GM12878 (cell line): Measurements from ENCODE around the gene DLG4. TPM values are rescaled to one million over a fixed set of nuclear protein-coding genes. Genes with fewer than 3 reads are reported as not detected.

Experiments
- ATAC-seq: fragments of 200-7000 bp; cut with Tn5 transposase; 3 replicates; pipeline ENCODE4 v1.9.1; 2020; ENCODE audit warnings: mild to moderate bottlenecking, moderate library complexity
- BruUV-seq: library from RNA; stranded (reverse); fragments of 400-500 nt; replicated peaks from 2 replicates; lab custom pipeline; 2021; lab: Mats Ljungman, UMichigan
- CTCF ChIA-PET: fragments of 300-600 bp; sonication (Branson Sonifier 250); formaldehyde crosslinking; extraction: SDS; loops from one replicate; lab custom pipeline; 2021; ENCODE audit warnings: inconsistent platforms; lab: Yijun Ruan, JAX
- POLR2A ChIA-PET: fragments of 350-600 bp; formaldehyde crosslinking; extraction: SDS; loops from one replicate; lab custom pipeline; 2021; ENCODE audit warnings: inconsistent platforms; lab: Charles Lee
- RAD21 ChIA-PET: fragments of 300-600 bp; sonication (Branson Sonifier 250); formaldehyde crosslinking; loops from one replicate; lab custom pipeline; 2023; ENCODE audit warnings: antibody characterized with exemption; ENCODE audit not compliant: unreplicated experiment; lab: Charles Lee
- SMC1A ChIA-PET: fragments of 300-600 bp; sonication (Branson Sonifier 250); formaldehyde crosslinking; loops from one replicate; lab custom pipeline; 2023; ENCODE audit not compliant: unreplicated experiment, uncharacterized antibody; lab: Charles Lee
- DNase-seq: peaks from one replicate; pipeline ENCODE4 v3.0.0-alpha.2; 2011; ENCODE audit warnings: low read depth, low spot score
- FAIRE-seq: peaks from 3 replicates; lab custom pipeline; 2011; peaks lifted over from hg19 to GRCh38; lab: Jason Lieb, UNC
- H2AFZ ChIP-seq: 2 replicates; pipeline ENCODE4 v1.6.0; 2011; ENCODE audit warnings: low read depth, low read length, control low read depth; ENCODE audit not compliant: control insufficient read depth
- H3K27ac ChIP-seq: 2 replicates; pipeline ENCODE4 v1.5.1; 2011; ENCODE audit warnings: control low read depth; ENCODE audit not compliant: control insufficient read depth, insufficient read depth
- H3K27me3 ChIP-seq, 2 experiments: replicated peaks in 1 of 2; 2 replicates each; pipeline versions ENCODE4 v1.6.0 to v1.6.1; 2011; ENCODE audit warnings: low read length in 1 of 2; ENCODE audit not compliant: control insufficient read depth in 2 of 2, insufficient read depth in 2 of 2
- H3K36me3 ChIP-seq, 2 experiments: 2 replicates each; pipeline ENCODE4 v1.5.1; 2011; ENCODE audit warnings: low read length in 1 of 2; ENCODE audit not compliant: control insufficient read depth in 2 of 2, insufficient read depth in 2 of 2
- H3K4me1 ChIP-seq: 2 replicates; pipeline ENCODE4 v1.6.1; 2011; ENCODE audit warnings: mild to moderate bottlenecking, low read length, moderate library complexity, mixed read lengths; ENCODE audit not compliant: control insufficient read depth, insufficient read depth
- H3K4me2 ChIP-seq: 2 replicates; pipeline ENCODE4 v1.6.0; 2011; ENCODE audit warnings: control low read depth; ENCODE audit not compliant: control insufficient read depth, insufficient read depth
- H3K4me3 ChIP-seq: fragments of 200-600 bp; sonication (generic); 2 replicates; pipeline ENCODE4 v1.5.1; 2016
- H3K79me2 ChIP-seq: 2 replicates; pipeline ENCODE4 v1.6.0; 2011; ENCODE audit warnings: low read length; ENCODE audit not compliant: control insufficient read depth, insufficient read depth
- H3K9ac ChIP-seq: 2 replicates; pipeline ENCODE4 v1.8.0; 2011; ENCODE audit warnings: low read length, control low read depth, mixed read lengths; ENCODE audit not compliant: control insufficient read depth, insufficient read depth
- H3K9me3 ChIP-seq: replicated peaks from 3 replicates; pipeline ENCODE4 v1.5.1; 2011; ENCODE audit warnings: mild to moderate bottlenecking, low read length; ENCODE audit not compliant: control insufficient read depth, insufficient read depth
- H4K20me1 ChIP-seq: 2 replicates; pipeline ENCODE4 v1.6.0; 2011; ENCODE audit not compliant: control insufficient read depth, insufficient read depth
- ATF3 ChIP-seq: IDR thresholded peaks from 2 replicates; pipeline ENCODE4 v1.6.1; 2011; ENCODE audit warnings: low read depth, mild to moderate bottlenecking, low read length, moderate library complexity, borderline replicate concordance; ENCODE audit errors: extremely low read depth
- IRF5 ChIP-seq: fragments of 450-650 bp; IDR thresholded peaks from 2 replicates; pipeline ENCODE4 v1.6.1; 2017; ENCODE audit warnings: borderline replicate concordance
- LARP7 ChIP-seq: fragments of 450-650 bp; IDR thresholded peaks from 2 replicates; pipeline ENCODE4 v1.6.1; 2017; ENCODE audit warnings: mild to moderate bottlenecking
- MAX ChIP-seq: IDR thresholded peaks from 2 replicates; pipeline ENCODE4 v1.6.1; 2012; ENCODE audit warnings: low read depth, low read length, improper control_type of control experiment
- NFIC ChIP-seq: IDR thresholded peaks from 2 replicates; pipeline ENCODE4 v1.6.1; 2012; ENCODE audit warnings: low read depth, mild to moderate bottlenecking, inconsistent platforms, low read length, moderate library complexity
- PAX5 ChIP-seq: IDR thresholded peaks from 2 replicates; pipeline ENCODE4 v1.6.1; 2011; ENCODE audit warnings: low read depth, low read length, borderline replicate concordance
- SMC3 ChIP-seq: IDR thresholded peaks from 2 replicates; pipeline ENCODE4 v1.6.1; 2011; ENCODE audit warnings: low read length, improper control_type of control experiment, borderline replicate concordance
- SREBF1 ChIP-seq: IDR thresholded peaks from 2 replicates; pipeline ENCODE4 v1.6.1; 2012; ENCODE audit warnings: mild to moderate bottlenecking, low read length
- ZSCAN29 ChIP-seq: fragments of 450-650 bp; IDR thresholded peaks from 2 replicates; pipeline ENCODE4 v1.6.1; 2017; ENCODE audit warnings: mild to moderate bottlenecking, moderate library complexity
- WGBS: methylation state at CpG from one replicate; pipeline ENCODE4 v1.1.6; 2016; ENCODE audit warnings: low lambda C conversion rate; ENCODE audit not compliant: insufficient replicate concordance, insufficient coverage; ENCODE audit errors: missing lambda C conversion rate; 5-methylcytosine and 5-hydroxymethylcytosine counted together
- in situ Hi-C: fragments of 300-500 bp; cut with MboI; formaldehyde crosslinking; loops from 9 replicates; pipeline ENCODE4 v1.14.3; 2018; ENCODE audit warnings: mixed read lengths
- intact Hi-C: fragments of 100-400 bp; cut with micrococcal nuclease; formaldehyde crosslinking; loops from one replicate; pipeline ENCODE4 v1.14.2; 2022; ENCODE audit not compliant: unreplicated experiment
- polyA plus RNA-seq, 11 experiments: library from polyadenylated mRNA; depleted of rRNA in 4 of 11; unstranded in 6 of 11; stranded (reverse) in 5 of 11; fragments of >200 nt; fragmentation: Nextera tagmentation in 4 of 11; fragmentation: Illumina TruSeq in 1 of 11; extraction: Ambion mirVana in 4 of 11; extraction: Trizol in 1 of 11; gene quantifications; 1 replicate in 1 of 11; 2 replicates in 10 of 11; pipeline versions ENCODE4 v1.2.1 to v1.2.3, GENCODE V29; 2011 to 2016; ENCODE audit warnings: inconsistent platforms in 2 of 11, missing spikeins in 2 of 11, low read depth in 1 of 11
- total RNA-seq, 4 experiments: library from RNA; depleted of rRNA in 3 of 4; stranded (reverse); fragments of >200 nt in 3 of 4; fragmentation: Illumina TruSeq in 1 of 4; extraction: Trizol in 1 of 4; gene quantifications; 2 replicates each; pipeline versions ENCODE4 v1.2.1 to v1.2.3, GENCODE V29; 2013 to 2021
- TF ChIP-seq, protein P1 (sequence below): fragments of 450-650 bp; conservative IDR thresholded peaks from 2 replicates; pipeline ENCODE4 v1.6.1; 2017; ENCODE audit warnings: mild to moderate bottlenecking, moderate library complexity
- TF ChIP-seq, protein P2 (sequence below): fragments of 450-650 bp; formaldehyde crosslinking; IDR thresholded peaks from 2 replicates; pipeline ENCODE4 v1.4.0; 2020; ENCODE audit warnings: mild to moderate bottlenecking, moderate library complexity
- TF ChIP-seq, protein P3 (sequence below): fragments of 450-650 bp; IDR thresholded peaks from 2 replicates; pipeline ENCODE4 v1.6.1; 2017; ENCODE audit warnings: mild to moderate bottlenecking, moderate library complexity

DLG4 gene
- total and polyA plus RNA-seq, 10 of the 15 experiments (the other 5 are each of a cell fraction or from before 2014, with no cell fraction given) = 0.07 to 4.1 (median 1.3) TPM

DNA sequence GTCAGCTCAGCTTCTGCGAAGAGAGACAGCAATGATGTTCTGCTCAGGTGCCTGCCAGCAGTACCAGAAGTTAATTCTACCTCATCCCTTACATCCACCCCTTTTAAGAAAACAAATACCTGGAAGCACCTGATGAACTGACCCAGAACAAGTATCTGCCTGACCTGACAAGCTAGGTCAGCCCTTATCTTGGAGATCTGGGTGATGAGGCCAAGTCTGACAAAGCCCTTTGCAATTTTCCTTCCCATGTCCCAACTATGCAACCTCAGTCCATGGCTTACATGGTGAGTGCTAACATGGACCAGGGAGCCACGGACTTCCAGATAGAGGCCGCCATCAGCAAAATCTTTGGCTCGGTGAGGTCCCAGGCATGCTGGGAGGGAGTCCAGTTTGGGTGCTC, 3.7 kb upstream of the DLG4 start:
- H3K27ac ChIP-seq = no peak overlapping the region
- H4K20me1 ChIP-seq = no peaks in the 10 kb centered on the region
- FAIRE-seq (no peak), ATAC-seq (no peak), DNase-seq (no peak)
- H3K9ac ChIP-seq = no peak overlapping the region
- intact Hi-C loops = no loop called here
- in situ Hi-C loops = no loop called here
- ChIA-PET CTCF (no interaction called here), SMC1A (no interaction called here), RAD21 (no interaction called here), POLR2A (interaction anchor here (0.7 to 5.9 kb wide), 3 partner anchors 10 to 24 kb away, joined by 3 to 60 read pairs (median 6); partner anchors contain the start of gene DVL2)
- H2AFZ ChIP-seq = no peak overlapping the region
- H3K27me3 ChIP-seq = no peaks in the 10 kb centered on the region
- H3K36me3 ChIP-seq = peaks cover 20 to 25% of the 10 kb centered on the region in 2 experiments
- H3K4me1 ChIP-seq = peaks cover 3% of the 10 kb centered on the region
- BruUV-seq = no TSS peak
- no peaks in the 10 kb centered on the region for H3K9me3 ChIP-seq
- WGBS = 98% methylated on average over 4 of the region's 4 CpGs
- peaks cover 14% of the 10 kb centered on the region for H3K79me2 ChIP-seq
- no peak overlapping the region for H3K4me3 ChIP-seq
- no peak overlapping the region for H3K4me2 ChIP-seq
- TF ChIP-seq, protein P1, sequence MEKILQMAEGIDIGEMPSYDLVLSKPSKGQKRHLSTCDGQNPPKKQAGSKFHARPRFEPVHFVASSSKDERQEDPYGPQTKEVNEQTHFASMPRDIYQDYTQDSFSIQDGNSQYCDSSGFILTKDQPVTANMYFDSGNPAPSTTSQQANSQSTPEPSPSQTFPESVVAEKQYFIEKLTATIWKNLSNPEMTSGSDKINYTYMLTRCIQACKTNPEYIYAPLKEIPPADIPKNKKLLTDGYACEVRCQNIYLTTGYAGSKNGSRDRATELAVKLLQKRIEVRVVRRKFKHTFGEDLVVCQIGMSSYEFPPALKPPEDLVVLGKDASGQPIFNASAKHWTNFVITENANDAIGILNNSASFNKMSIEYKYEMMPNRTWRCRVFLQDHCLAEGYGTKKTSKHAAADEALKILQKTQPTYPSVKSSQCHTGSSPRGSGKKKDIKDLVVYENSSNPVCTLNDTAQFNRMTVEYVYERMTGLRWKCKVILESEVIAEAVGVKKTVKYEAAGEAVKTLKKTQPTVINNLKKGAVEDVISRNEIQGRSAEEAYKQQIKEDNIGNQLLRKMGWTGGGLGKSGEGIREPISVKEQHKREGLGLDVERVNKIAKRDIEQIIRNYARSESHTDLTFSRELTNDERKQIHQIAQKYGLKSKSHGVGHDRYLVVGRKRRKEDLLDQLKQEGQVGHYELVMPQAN = no peak
- TF ChIP-seq PAX5 (no peak), MAX (no peak), ZSCAN29 (no peak), LARP7 (no peak), ATF3 (no peak), SMC3 (no peak), SREBF1 (no peak), NFIC (no peak), IRF5 (no peak)
- TF ChIP-seq, protein P2, sequence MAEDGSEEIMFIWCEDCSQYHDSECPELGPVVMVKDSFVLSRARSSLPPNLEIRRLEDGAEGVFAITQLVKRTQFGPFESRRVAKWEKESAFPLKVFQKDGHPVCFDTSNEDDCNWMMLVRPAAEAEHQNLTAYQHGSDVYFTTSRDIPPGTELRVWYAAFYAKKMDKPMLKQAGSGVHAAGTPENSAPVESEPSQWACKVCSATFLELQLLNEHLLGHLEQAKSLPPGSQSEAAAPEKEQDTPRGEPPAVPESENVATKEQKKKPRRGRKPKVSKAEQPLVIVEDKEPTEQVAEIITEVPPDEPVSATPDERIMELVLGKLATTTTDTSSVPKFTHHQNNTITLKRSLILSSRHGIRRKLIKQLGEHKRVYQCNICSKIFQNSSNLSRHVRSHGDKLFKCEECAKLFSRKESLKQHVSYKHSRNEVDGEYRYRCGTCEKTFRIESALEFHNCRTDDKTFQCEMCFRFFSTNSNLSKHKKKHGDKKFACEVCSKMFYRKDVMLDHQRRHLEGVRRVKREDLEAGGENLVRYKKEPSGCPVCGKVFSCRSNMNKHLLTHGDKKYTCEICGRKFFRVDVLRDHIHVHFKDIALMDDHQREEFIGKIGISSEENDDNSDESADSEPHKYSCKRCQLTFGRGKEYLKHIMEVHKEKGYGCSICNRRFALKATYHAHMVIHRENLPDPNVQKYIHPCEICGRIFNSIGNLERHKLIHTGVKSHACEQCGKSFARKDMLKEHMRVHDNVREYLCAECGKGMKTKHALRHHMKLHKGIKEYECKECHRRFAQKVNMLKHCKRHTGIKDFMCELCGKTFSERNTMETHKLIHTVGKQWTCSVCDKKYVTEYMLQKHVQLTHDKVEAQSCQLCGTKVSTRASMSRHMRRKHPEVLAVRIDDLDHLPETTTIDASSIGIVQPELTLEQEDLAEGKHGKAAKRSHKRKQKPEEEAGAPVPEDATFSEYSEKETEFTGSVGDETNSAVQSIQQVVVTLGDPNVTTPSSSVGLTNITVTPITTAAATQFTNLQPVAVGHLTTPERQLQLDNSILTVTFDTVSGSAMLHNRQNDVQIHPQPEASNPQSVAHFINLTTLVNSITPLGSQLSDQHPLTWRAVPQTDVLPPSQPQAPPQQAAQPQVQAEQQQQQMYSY = no peak
- TF ChIP-seq, protein P3, sequence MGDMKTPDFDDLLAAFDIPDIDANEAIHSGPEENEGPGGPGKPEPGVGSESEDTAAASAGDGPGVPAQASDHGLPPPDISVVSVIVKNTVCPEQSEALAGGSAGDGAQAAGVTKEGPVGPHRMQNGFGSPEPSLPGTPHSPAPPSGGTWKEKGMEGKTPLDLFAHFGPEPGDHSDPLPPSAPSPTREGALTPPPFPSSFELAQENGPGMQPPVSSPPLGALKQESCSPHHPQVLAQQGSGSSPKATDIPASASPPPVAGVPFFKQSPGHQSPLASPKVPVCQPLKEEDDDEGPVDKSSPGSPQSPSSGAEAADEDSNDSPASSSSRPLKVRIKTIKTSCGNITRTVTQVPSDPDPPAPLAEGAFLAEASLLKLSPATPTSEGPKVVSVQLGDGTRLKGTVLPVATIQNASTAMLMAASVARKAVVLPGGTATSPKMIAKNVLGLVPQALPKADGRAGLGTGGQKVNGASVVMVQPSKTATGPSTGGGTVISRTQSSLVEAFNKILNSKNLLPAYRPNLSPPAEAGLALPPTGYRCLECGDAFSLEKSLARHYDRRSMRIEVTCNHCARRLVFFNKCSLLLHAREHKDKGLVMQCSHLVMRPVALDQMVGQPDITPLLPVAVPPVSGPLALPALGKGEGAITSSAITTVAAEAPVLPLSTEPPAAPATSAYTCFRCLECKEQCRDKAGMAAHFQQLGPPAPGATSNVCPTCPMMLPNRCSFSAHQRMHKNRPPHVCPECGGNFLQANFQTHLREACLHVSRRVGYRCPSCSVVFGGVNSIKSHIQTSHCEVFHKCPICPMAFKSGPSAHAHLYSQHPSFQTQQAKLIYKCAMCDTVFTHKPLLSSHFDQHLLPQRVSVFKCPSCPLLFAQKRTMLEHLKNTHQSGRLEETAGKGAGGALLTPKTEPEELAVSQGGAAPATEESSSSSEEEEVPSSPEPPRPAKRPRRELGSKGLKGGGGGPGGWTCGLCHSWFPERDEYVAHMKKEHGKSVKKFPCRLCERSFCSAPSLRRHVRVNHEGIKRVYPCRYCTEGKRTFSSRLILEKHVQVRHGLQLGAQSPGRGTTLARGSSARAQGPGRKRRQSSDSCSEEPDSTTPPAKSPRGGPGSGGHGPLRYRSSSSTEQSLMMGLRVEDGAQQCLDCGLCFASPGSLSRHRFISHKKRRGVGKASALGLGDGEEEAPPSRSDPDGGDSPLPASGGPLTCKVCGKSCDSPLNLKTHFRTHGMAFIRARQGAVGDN = no peak
